Nucleus accumbens (tissue), 56 donors: ENCODE results near the gene POLR2L.

Experiments
- DNase-seq, 56 donors: peaks; one replicate each; lab custom pipeline; 2025; lab: John Stamatoyannopoulos, UW

POLR2L gene

DNA sequence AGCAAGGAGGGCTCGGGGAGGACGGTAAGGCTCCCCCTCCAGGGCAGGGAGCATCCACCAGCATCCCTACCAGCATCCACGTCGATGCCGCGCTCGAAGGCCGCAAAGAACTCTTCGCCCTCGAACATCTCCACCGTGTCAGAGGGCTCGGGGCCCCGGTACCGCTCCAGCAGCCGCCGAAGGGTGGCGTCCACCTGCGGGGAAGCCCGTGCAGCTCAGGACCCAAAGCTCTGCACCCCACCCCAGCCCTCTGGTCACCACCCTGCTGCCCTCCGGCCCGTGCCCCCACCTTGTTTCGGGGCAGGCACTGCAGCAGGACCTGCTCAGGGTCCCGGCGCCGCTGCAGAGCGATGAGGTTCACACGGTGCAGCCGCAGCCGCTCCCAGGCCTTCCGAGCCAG is 41.9 kb downstream of the POLR2L start:
- no peak for DNase-seq

DNA sequence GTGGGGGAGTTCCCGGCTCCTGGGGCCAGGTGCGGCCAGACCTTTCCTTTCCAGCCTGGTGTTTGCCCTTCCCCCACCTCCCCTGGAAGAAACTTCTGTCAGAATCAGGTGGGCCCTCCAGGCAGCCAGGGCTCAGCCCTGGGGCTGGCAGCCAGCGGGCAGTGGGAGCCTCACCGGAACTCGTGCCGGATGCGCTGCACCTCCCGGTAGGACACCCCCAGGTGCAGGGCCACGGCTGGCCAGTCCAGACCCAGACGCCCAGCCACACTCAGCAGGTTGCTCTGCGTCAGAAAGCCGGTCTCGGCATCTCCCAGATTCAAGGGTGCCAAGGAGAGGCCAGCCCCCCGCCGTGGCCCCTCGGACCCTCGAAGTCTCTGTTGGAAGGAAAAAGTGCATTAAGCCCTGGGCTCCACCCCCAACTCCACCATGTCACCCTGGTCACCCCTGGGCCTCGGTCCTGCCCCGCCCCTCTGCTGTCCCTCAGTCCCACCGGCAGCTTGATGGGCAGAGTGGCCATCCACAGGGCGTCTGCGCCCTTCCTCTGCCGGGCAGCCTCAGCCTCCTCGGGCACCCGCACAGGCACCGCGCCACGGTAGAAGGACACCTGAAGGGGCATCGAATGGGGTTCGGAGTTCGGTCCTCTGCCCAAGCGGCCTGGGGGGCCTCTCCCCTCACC is 42.5 kb downstream of the POLR2L start:
- DNase-seq, result no peak

DNA sequence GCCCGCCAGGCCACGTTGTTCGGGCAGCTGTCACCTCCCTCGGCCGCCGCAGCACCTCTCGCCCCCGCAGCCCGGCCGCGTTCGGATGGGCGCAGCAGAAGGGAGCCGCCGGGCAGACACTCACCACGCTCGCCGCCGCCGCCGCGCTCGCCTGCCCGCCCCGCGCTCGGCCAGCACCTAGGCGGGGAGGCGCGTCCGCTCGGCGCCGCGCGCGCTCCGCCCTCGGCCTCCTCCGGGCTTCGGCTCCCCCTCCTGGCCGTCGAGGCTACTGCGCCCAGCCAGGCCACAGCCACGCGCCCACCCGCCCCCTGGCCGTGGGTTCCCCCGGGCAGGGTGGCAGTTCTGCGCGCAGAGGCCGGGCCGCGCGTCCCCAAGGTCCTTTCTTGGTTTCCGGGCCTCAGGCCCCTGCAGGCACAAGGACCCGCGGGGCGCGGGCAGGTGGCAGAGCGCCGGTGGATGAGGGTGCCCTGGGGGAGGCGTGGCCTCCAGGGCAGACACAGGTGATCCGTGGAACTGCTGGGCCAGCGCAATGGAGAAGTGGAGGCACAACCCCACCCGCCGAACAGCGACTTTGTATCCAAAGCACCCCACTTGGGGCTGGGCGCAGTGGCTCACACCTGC is 44.1 kb downstream of the POLR2L start, which contains the start of gene SLC25A22:
SLC25A22 (minus strand) TSS at position 189 of the 621 bp plus-strand sequence. CDS start 3,275 bp downstream, outside the sequence.
- DNase-seq, result peak in 44 of 56 donors; percentile 29 to 86 (median 71)

DNA sequence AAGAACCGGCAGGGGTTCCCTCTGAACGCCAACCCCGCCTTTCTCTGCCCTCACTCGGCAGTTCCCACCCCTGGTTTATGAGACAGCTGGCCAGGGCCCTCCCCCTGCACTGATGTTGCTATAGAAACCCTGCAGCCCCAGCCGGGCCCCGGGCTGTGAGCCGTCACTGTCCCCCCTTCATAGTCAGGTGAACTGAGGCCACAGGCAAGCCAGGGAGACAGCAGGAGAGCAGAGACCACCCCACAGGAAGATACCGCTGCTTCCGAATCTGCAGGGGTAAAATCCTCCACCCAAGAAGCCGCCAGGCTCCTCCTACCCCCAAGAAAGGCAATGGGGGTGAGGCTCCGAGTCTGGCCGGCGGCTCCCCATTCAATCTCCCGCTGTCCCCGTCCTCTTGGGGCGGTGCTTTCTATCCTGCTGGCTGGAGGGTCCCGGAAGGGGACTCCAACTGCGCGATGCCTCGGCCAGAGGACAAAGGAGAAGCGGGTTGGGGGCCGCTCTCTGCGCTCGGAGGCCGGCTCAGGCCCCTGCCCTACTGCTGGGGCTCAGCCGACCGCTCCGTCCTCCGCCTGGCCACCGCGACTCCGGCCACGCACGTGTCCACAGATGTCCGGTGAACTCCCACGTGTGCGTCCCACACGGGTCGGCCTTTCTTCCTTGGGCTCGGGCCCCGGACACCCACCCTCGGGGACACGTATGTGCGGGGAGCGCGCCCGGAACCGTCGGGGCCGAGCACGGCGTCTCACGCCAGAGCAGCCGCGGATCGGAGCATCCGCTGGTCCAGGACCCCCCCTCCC is 44.8 kb downstream of the POLR2L start:
- peak in 49 of 56 donors; percentile 35 to 86 (median 71) for DNase-seq

DNA sequence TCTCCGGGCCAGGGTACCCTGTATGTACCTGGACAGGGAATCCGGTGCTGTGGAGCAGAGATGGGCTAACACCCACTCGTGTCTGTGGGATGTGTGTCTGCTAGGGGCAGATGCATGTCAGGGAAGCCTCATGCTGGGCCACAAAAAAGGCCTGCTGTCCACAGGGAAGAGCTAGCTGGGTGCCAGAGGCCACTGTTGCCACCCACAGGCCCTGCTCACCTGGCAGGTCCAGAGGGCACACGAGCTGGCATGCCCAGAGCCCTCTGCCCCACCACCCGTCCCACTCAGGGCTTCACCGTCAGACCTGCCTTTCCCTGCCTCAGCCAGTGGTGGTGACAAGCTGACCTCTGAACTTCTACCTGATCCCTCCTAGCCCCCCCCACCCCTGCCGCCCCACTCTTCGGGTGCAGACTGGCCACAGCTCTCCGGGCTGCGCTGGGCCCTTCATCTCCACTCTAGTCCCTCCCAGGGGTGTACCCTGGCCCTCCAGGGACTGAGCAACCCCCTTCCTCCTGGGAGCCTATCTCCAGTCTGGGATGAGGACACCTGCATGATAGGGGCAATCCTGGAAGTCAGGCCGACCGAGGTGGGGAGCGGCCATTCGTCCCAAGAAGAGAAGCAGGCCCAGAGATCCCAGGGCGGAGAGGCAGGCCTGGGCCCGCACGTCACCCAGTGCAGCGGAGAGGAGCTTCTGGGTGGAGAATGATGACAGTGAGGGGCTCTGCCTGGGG is 45.6 kb downstream of the POLR2L start:
- no peak for DNase-seq

DNA sequence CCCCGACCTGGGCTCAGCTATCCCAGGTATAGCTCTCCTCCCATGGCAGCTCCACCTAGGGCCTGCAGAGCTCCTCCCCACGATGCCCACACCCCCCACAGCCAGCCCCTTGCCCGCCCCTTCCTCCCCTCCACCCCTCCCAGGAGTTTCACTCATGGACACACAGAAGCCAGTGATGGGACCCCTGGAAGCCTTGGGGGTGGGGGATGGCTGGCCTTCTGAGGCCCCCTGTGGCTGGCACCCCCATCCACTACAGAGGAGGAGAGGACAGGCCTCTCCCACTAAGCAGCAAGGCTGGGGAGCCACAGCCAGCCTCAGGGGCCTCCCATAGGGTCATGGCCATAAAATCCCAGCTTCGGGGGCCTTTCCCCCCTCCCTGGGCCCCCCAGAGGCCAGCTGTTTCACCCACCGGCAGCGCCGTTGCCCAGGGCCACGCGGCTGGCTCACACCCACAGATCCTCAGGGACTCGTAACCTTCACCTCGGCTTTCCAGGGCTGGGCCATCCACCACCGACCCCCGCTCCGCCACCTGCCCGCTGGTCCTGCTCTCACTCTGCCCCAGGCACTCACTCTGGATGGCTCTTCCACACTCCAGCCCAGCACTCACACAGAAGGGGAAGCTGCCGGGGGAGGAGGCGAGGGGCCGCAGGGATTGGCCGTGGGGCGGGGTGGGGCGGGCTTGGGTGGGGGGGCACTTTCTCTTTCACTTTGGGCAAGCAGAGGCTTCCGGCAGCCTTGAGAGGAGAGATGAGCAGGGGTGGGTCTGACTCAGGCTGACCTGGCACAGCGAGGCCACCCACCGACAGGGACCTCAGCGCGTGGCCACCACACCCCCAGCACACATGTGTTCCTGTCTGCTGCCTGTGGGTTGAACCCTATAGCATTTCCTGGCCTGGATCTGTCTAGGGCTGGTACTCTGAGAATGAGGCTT is 46.4 kb downstream of the POLR2L start:
- DNase-seq, result peak in 41 of 56 donors; percentile 16 to 68 (median 40)

DNA sequence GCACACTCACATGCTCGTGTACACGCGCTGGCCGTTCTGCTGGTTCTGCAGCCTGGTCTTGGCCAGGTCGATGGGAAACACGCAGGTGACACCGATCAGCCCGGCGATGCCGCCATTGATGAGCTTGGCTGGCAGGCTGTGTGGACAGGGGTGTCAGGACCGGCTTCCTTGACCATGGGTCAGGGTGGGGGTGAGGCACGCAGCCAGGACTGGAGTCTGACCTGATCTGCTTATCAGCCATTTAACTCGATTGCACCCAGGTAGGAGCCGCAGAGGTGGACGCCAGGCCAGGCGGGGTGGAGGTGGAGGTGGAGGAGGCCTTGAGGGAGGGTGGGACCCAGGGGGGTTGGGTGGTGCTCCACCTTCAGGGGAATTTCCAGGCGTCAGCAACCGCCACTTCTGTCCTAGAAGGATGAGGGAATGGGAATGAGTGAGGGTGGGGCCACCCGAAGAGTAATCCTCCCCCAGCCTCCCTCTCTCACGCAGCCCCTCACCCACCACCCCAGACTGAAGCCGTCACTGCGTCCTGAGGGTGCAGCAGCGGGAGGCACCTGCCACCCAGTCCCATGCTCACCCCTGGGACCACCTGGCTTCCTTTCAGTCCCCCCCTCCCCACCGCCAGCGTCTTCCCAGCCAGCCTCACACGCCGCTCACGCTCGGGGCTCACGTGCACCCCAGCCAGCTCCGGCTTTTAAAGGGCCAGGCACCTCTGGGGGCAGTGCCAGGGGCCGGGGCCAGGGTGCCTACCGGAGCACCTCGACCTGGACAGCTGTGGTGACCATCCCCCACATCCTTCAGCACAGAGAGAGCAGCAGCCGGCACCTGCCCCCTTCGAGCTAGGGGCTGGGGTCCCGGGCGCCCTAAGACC is 47.3 kb downstream of the POLR2L start:
- peak in 19 of 56 donors; percentile 7 to 65 (median 38) for DNase-seq

DNA sequence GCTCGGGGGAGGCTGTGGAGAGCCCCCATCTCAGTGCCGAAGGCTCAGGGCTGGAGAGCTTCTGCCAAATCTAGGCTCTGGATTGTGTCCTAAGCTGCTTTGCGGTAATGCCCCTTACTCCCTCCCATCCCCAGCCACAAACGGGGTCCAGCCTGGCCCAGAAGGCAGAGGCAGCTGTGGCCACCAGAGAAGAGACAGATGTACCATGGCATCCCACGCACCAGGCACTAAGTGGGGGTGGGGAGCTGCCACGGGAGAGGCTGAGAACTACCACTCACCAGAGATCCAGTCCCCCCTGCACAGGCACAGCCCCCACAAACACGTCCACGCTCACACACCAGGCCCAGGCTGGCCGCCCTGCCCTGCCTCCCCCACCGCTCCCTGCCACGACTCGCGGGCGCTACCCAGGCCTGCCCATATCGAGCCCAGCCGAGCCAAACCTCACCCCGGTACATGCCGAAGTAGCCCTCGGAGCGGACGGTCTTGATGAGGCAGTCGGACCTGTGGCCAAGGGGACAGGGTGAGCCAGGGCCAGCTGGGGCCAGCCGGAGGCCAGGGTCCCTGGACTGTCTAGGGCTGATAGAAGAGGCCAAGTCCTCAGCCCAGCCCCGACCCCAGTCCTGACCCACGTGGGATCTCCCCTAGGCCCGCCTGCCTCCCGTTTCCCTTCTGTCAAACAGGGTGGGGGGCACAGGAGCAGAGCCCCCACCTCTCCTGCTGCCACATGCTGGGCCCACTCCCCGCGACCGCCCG is 48.1 kb downstream of the POLR2L start:
- no peak for DNase-seq

GRCh38 chr11:793556-793955 is 48.8 kb downstream of the POLR2L start:
- DNase-seq, result no peak

GRCh38 chr11:792873-793272 is 49.5 kb downstream of the POLR2L start:
- no peak for DNase-seq

DNA sequence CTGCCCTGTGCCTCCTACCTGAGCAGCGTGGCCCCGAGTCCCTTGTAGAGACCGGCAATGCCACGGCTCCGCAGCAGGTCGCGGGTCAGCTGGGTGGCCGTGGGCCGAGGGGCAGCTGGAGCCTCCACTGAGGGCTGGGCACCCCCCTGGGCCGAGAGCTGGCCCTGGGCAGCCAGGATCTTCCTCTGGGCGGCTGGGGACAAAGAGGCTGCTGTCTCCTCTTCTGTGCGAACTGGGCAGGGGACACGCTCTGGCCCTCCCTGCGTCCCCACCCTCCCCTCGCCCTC is 49.9 kb downstream of the POLR2L start:
- no peak for DNase-seq

DNA sequence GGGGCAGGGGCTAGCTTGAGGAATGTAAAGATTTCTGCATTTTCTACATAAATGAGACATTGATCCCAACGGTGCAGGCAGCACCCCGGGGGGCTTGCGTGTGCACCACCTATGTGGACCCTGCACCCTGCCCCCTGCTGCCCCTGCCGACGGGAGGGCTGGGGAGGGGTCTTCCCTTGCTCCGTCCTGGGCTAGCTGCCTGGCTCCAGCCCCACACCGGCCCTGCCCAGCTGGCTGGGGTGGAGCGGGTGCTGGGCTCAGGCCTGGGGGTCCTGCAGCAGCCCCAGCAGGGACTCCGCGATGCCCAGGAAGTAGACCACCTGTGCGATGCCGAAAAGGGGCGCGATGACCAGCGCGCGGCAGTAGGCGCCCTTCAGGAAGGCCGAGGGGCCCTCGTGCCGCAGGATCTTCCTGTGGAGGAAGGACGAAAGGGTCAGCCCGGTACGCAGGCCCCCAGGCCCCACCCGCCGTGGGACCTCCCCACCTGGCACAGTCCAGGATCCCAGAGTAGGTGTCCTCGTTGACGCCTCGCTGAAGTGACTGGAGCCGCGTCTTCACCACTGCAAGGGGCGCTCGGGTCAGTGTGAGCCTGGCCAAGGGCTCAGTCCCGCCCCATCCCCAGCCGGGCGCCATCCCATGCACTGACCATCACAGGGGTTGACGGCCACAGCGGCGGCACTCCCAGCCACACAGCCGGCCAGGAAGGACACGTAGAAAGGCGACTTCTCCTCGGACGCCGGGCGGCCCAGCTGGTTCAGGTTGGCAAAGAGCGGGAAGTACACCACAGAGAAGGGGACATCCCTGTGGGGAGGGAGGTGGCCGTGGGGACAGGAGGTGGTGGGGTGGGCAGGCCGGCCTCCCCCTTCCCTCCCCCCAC is 50.4 kb downstream of the POLR2L start:
- no peak for DNase-seq

DNA sequence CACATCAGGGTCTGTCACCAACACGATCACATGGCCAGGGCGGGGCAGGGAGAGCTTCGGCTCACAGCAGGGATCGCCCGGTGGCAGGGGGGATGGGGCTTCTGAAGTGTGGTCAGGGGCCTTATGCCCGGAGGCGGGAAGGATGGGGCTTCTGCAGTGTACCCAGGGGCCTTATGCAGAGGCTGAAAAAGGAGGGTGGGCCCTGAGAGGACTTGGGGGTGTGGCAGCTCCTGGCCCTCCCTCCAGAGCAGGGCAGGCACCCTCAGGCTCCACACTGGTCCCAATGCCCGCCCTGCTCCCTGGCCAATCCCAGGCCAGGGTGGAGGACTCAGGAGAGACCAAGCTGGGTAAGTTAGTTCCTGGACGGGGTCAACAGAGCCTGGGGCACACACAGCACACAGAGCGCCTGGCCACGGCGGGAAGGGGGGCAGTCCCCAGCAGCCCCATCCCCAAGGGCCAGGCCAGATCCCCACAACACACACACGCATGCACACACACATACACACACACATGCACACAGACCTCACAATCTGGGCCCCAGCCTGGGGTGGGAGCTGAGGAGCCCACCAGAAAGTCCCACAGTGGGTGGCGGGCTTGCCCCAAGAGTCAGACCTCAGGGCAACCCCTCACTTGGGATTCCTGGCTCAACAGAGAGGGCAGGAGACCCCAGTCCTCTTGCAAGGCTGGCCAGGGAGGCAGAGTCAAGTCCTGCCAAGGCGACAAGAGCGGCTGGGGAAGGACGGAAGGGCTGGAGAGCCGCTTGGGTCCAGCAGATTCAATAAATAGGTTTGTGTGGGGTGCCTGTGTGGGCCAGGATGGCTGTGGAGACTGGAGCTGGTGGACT is 51.4 kb downstream of the POLR2L start:
- DNase-seq, result no peak

GRCh38 chr11:789943-790342 is 52.4 kb downstream of the POLR2L start, which contains the start of gene CEND1:
CEND1 (minus strand) TSS chr11:790090; CDS start chr11:788576, 1,514 bp downstream.
- peak in 50 of 56 donors; percentile 26 to 86 (median 65) for DNase-seq
